ENCODE measurements around the gene NPSR1.

- TF ChIP-seq CTCF (IDR thresholded peaks at IDR 0.05; ENCODE audit: low read depth, low read length) (no peak), POLR2A (IDR thresholded peaks at IDR 0.05; ENCODE audit: extremely low read depth, insufficient read length) (no peak)
Measured at GRCh38 chr7:34807548-34808340, 149.7 kb downstream of the NPSR1 start.
